Activated T-helper 2 cell treated with anti-CD3 and anti-CD28 coated beads, Interferon-gamma antibody, Interleukin-2, Interleukin-4, amounts not matched to agents 10 μg/mL and 5 μg/mL and 100 μg/mL, durations not matched to agents 14 hours and 24 hours and 36 hours (primary cell): ENCODE results near the gene PDE5A. TPM values are rescaled to one million over a fixed set of nuclear protein-coding genes. Genes with fewer than 3 reads are reported as not detected.

Experiments used
- DNase-seq: peaks from one replicate; pipeline ENCODE4 v3.0.0; 2021; ENCODE audit warnings: low spot score
- H3K27ac Mint-ChIP-seq: one replicate; pipeline ENCODE4 v1.8.0; 2021; ENCODE audit warnings: mixed read lengths
- H3K27me3 Mint-ChIP-seq: one replicate; pipeline ENCODE4 v1.8.0; 2021; ENCODE audit warnings: low read depth, mixed read lengths
- H3K36me3 Mint-ChIP-seq: one replicate; pipeline ENCODE4 v1.8.0; 2021; ENCODE audit warnings: low read depth, mixed read lengths
- H3K4me1 Mint-ChIP-seq: one replicate; pipeline ENCODE4 v1.8.0; 2021; ENCODE audit warnings: low read depth, mixed read lengths
- H3K4me3 Mint-ChIP-seq: one replicate; pipeline ENCODE4 v1.8.0; 2021; ENCODE audit warnings: low read depth, mild to moderate bottlenecking, moderate library complexity, mixed read lengths
- H3K9me3 Mint-ChIP-seq: one replicate; pipeline ENCODE4 v1.8.0; 2021; ENCODE audit warnings: mixed read lengths
- intact Hi-C: fragments of 100-400 bp; cut with micrococcal nuclease; formaldehyde crosslinking; loops from one replicate; pipeline ENCODE4 v1.15.1; 2023
- total RNA-seq: library from RNA; stranded (reverse); gene quantifications from 2 replicates; pipeline ENCODE4 v1.2.3, GENCODE V29; 2022

Gene PDE5A
- total RNA-seq, 1 donor from 2014 or later = 0.32 TPM

DNA sequence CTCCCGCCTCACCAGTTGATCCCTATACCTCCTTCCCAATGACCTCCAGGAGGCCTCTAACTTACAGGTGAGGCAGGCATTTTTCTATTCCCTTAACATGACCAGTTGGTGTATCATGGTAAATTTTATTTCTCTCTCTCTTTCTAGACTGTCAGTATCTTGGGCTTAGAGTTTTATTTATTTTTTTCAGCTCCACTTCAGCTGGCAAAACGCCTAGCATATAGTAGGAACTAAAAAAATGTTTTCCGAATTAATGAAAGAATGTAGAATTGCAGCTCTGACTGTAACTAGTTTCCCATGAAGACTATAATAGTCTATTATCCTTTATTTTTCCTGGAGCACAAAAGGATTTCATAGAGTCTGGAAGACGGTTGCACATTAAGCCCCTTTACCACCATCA, 84.8 kb downstream of the PDE5A start:
- Mint-ChIP-seq H3K9me3 (no peaks in the 10 kb centered on the region), H3K4me1 (no peaks in the 10 kb centered on the region), H3K36me3 (no peaks in the 10 kb centered on the region), H3K27ac (no peak overlapping the region), H3K4me3 (no peak overlapping the region), H3K27me3 (no peaks in the 10 kb centered on the region)
- intact Hi-C loops = no loop called here
- no peak for DNase-seq

- no peaks in the 10 kb centered on the region for H3K36me3 Mint-ChIP-seq
- intact Hi-C loops = no loop called here
- H3K4me1 Mint-ChIP-seq = no peaks in the 10 kb centered on the region
- no peaks in the 10 kb centered on the region for H3K9me3 Mint-ChIP-seq
- no peak for DNase-seq
- no peak overlapping the region for H3K4me3 Mint-ChIP-seq
- no peak overlapping the region for H3K27ac Mint-ChIP-seq
- no peaks in the 10 kb centered on the region for H3K27me3 Mint-ChIP-seq
Observed at GRCh38 chr4:119543187-119543586, 85.4 kb downstream of the PDE5A start.

DNA sequence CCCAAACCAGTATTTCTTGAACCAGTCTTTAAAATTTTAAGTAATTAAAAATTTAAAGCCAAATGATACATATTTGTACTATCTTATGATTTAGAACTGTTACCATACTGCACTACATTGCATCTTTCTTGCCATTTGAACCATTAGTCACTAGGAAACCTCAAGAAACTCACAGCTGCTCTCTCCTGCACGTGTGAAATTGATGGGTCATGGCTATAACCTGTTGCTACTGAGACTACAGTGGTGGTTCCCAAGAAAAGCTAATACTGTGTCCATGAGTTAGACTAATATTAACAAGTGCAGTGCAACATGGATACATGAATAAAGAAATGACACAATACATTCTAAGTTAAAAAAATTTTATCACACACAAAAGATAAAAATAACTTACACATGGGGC, 88.4 kb downstream of the PDE5A start:
- intact Hi-C loops = no loop called here
- H3K4me1 Mint-ChIP-seq = peaks cover 10% of the 10 kb centered on the region
- H3K36me3 Mint-ChIP-seq = peaks cover 3% of the 10 kb centered on the region
- no peak for DNase-seq
- no peaks in the 10 kb centered on the region for H3K9me3 Mint-ChIP-seq
- no peak overlapping the region for H3K4me3 Mint-ChIP-seq
- no peaks in the 10 kb centered on the region for H3K27me3 Mint-ChIP-seq
- H3K27ac Mint-ChIP-seq = no peak overlapping the region

DNA sequence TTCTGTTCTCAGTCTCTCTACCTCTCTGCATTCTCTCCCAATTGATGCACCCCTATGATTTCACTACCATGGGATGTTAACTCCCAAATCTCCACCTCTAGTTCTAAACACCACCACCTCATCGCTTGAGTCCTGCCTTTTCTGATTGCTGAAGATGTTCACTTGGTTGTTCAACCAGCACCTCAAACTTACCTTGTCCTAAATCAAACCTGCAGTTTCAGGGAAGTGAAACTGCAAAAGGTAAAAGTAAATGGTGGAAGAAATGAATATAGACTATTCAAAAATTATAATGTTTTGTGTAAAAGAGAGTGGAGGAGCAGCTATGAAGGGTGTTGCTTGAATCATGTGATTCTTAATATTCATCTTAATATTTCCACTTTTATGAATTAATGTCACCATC, 91.0 kb downstream of the PDE5A start:
- intact Hi-C loops = no loop called here
- no peak for DNase-seq
- no peak overlapping the region for H3K4me3 Mint-ChIP-seq
- H3K9me3 Mint-ChIP-seq = peaks cover 6% of the 10 kb centered on the region
- H3K36me3 Mint-ChIP-seq = peaks cover 22% of the 10 kb centered on the region
- H3K27ac Mint-ChIP-seq = no peak overlapping the region
- H3K4me1 Mint-ChIP-seq = peaks cover 10% of the 10 kb centered on the region
- no peaks in the 10 kb centered on the region for H3K27me3 Mint-ChIP-seq

- Mint-ChIP-seq H3K9me3 (peaks cover 6% of the 10 kb centered on the region), H3K27ac (no peak overlapping the region), H3K27me3 (no peaks in the 10 kb centered on the region), H3K36me3 (peaks cover 24% of the 10 kb centered on the region), H3K4me3 (no peak overlapping the region), H3K4me1 (peaks cover 10% of the 10 kb centered on the region)
- intact Hi-C loops = no loop called here
- DNase-seq = no peak
Observed at GRCh38 chr4:119536572-119537528, 91.8 kb downstream of the PDE5A start.

DNA sequence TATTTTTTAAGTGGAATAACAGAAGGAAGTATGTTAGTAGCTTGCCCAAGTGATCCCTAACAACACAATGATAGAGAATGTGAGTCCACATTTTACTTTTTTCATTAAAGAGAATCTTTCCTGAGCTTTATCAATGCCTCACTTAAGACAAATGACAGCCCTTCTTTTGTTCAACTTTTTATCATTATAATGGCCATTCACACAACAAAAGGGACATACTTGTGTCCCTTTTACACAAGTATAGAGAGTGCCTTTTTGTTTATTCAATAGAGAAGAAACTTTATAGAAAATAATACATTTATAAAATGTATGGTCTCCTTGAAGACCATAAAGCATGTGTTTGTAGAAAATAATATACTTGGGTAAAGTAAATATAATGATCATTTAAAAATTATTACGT, 96.3 kb downstream of the PDE5A start:
- H3K27ac Mint-ChIP-seq = no peak overlapping the region
- H3K36me3 Mint-ChIP-seq = peaks cover 34% of the 10 kb centered on the region
- intact Hi-C loops = no loop called here
- peaks cover 6% of the 10 kb centered on the region for H3K4me1 Mint-ChIP-seq
- H3K27me3 Mint-ChIP-seq = no peaks in the 10 kb centered on the region
- no peak overlapping the region for H3K4me3 Mint-ChIP-seq
- H3K9me3 Mint-ChIP-seq = peaks cover 6% of the 10 kb centered on the region
- no peak for DNase-seq

- H3K27ac Mint-ChIP-seq = no peak overlapping the region
- intact Hi-C loops = no loop called here
- H3K4me3 Mint-ChIP-seq = no peak overlapping the region
- peaks cover 26% of the 10 kb centered on the region for H3K36me3 Mint-ChIP-seq
- H3K9me3 Mint-ChIP-seq = peaks cover 4% of the 10 kb centered on the region
- no peaks in the 10 kb centered on the region for H3K27me3 Mint-ChIP-seq
- H3K4me1 Mint-ChIP-seq = no peaks in the 10 kb centered on the region
- no peak for DNase-seq
Observed at GRCh38 chr4:119529788-119530187, 98.8 kb downstream of the PDE5A start.

GRCh38 chr4:119526786-119527550, 101.6 kb downstream of the PDE5A start:
- Mint-ChIP-seq H3K36me3 (peaks cover 21% of the 10 kb centered on the region), H3K27me3 (no peaks in the 10 kb centered on the region), H3K9me3 (no peaks in the 10 kb centered on the region), H3K4me3 (no peak overlapping the region), H3K4me1 (no peaks in the 10 kb centered on the region), H3K27ac (no peak overlapping the region)
- intact Hi-C loops = no loop called here
- DNase-seq = no peak

GRCh38 chr4:119525771-119526712, 102.6 kb downstream of the PDE5A start:
- Mint-ChIP-seq H3K4me3 (no peak overlapping the region), H3K27ac (no peak overlapping the region), H3K27me3 (no peaks in the 10 kb centered on the region), H3K4me1 (no peaks in the 10 kb centered on the region), H3K36me3 (peaks cover 19% of the 10 kb centered on the region), H3K9me3 (no peaks in the 10 kb centered on the region)
- no peak for DNase-seq
- intact Hi-C loops = no loop called here

GRCh38 chr4:119525005-119525749, 103.4 kb downstream of the PDE5A start:
- DNase-seq = no peak
- H3K36me3 Mint-ChIP-seq = peaks cover 22% of the 10 kb centered on the region
- H3K4me1 Mint-ChIP-seq = no peaks in the 10 kb centered on the region
- H3K27me3 Mint-ChIP-seq = no peaks in the 10 kb centered on the region
- H3K27ac Mint-ChIP-seq = no peak overlapping the region
- intact Hi-C loops = no loop called here
- no peak overlapping the region for H3K4me3 Mint-ChIP-seq
- no peaks in the 10 kb centered on the region for H3K9me3 Mint-ChIP-seq

DNA sequence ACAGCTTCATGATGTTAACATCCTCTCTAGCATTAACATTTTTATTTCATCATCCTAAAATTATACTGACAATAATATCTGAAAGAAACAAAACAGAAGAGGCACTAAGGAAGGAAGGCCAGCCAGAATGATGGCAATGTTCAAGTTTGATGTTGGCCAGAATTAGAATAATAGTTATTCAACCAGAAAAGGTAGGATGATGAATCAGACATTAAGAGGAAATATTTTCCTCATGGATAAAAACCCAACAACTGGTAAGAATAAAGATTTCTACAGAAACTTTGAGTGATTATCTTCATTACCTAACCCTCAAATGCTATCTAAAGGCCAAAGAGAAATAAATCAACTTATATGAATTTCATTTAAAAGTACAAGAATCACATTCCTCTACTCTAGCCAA, 105.2 kb downstream of the PDE5A start:
- no peak overlapping the region for H3K4me3 Mint-ChIP-seq
- no peak overlapping the region for H3K27ac Mint-ChIP-seq
- H3K27me3 Mint-ChIP-seq = no peaks in the 10 kb centered on the region
- no peak for DNase-seq
- no peaks in the 10 kb centered on the region for H3K4me1 Mint-ChIP-seq
- intact Hi-C loops = no loop called here
- peaks cover 21% of the 10 kb centered on the region for H3K36me3 Mint-ChIP-seq
- H3K9me3 Mint-ChIP-seq = no peaks in the 10 kb centered on the region

- no peak for DNase-seq
- Mint-ChIP-seq H3K27ac (no peak overlapping the region), H3K27me3 (no peaks in the 10 kb centered on the region), H3K9me3 (no peaks in the 10 kb centered on the region), H3K4me1 (peaks cover 2% of the 10 kb centered on the region), H3K36me3 (peaks cover 31% of the 10 kb centered on the region), H3K4me3 (no peak overlapping the region)
- intact Hi-C loops = no loop called here
Observed at GRCh38 chr4:119521268-119521667, 107.3 kb downstream of the PDE5A start.
